ENCODE data around the gene HGF. TPM values are rescaled to one million over a fixed set of nuclear protein-coding genes. Genes with fewer than 3 reads are reported as not detected.

HGF gene
- total and polyA plus RNA-seq, 2 donors (not counting 1 experiment from before 2014, with no cell fraction given): 0.25 TPM; not detected in 1

DNA sequence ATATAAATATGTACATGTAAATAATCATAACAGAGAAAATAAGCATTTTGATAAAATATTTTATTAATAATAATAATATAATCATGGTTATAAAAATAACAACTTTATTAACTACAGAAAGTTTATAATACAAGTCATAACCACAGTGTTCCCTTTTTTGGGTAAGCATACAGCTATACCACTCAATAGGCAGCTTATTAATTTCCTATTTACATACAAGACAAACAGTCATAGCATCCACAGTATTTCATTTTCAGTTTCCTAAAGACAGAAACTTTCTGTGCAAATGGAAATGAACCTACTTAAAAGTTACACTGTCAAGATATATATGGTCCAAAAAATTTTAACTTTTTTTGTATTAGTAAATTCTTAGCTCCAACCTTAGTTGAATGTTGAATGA, 70.9 kb downstream of the HGF start:
- H3K9me3 ChIP-seq (ENCODE audit: control extremely low read depth in 1 of 3, control insufficient read depth in 2 of 3, insufficient read depth in 1 of 3, low read length in 2 of 3): no peaks in the 10 kb centered on the region
- no peaks in the 10 kb centered on the region for H3K27me3 ChIP-seq (replicated peaks in 1 of 4; ENCODE audit: control extremely low read depth in 1 of 4, control insufficient read depth in 3 of 4, insufficient read depth in 4 of 4, low read length in 3 of 4)
- Mint-ChIP-seq H3K27ac (no peak overlapping the region), H3K4me1 (no peaks in the 10 kb centered on the region), H3K27me3 (no peaks in the 10 kb centered on the region), H3K4me3 (no peak overlapping the region), H3K9me3 (ENCODE audit: insufficient read depth) (peaks cover 2% of the 10 kb centered on the region)
- no peak overlapping the region for H3K4me3 ChIP-seq (ENCODE audit: control extremely low read depth in 1 of 5, extremely low read depth in 1 of 5, insufficient read depth in 1 of 5, low read depth in 2 of 5, low read length in 4 of 5)
- no peaks in the 10 kb centered on the region for H3K79me2 ChIP-seq (ENCODE audit: control insufficient read depth, insufficient read depth, low read length)
- ATAC-seq (ENCODE audit: low read depth) (no peak), DNase-seq (no peak)
- H3K27ac ChIP-seq (ENCODE audit: low read length in 2 of 2): no peak overlapping the region
- no peak overlapping the region for H3K4me2 ChIP-seq (replicated peaks; ENCODE audit: low read depth, low read length, poor library complexity, severe bottlenecking)
- no peaks in the 10 kb centered on the region for H3K4me1 ChIP-seq (ENCODE audit: control insufficient read depth in 2 of 2, insufficient read depth in 2 of 2, low read length in 2 of 2)
- H4K20me1 ChIP-seq (ENCODE audit: control insufficient read depth, insufficient read depth, low read length, poor library complexity, severe bottlenecking): no peaks in the 10 kb centered on the region
- H3K9ac ChIP-seq (ENCODE audit: low read length): no peak overlapping the region
- TF ChIP-seq, protein P1, sequence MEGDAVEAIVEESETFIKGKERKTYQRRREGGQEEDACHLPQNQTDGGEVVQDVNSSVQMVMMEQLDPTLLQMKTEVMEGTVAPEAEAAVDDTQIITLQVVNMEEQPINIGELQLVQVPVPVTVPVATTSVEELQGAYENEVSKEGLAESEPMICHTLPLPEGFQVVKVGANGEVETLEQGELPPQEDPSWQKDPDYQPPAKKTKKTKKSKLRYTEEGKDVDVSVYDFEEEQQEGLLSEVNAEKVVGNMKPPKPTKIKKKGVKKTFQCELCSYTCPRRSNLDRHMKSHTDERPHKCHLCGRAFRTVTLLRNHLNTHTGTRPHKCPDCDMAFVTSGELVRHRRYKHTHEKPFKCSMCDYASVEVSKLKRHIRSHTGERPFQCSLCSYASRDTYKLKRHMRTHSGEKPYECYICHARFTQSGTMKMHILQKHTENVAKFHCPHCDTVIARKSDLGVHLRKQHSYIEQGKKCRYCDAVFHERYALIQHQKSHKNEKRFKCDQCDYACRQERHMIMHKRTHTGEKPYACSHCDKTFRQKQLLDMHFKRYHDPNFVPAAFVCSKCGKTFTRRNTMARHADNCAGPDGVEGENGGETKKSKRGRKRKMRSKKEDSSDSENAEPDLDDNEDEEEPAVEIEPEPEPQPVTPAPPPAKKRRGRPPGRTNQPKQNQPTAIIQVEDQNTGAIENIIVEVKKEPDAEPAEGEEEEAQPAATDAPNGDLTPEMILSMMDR (IDR thresholded peaks at IDR 0.05): no peak
- no peak for TF ChIP-seq EZH2 (IDR thresholded peaks at IDR 0.05; ENCODE audit: borderline replicate concordance, insufficient read depth, low read depth, low read length, poor library complexity, severe bottlenecking)
- CTCF ChIA-PET: no interaction called here
- POLR2A ChIA-PET: interaction anchor here (0.6 kb wide), 1 partner anchor 61 kb away, joined by 3 read pairs; no protein-coding TSS in a partner anchor
- no peak overlapping the region for H2AFZ ChIP-seq (ENCODE audit: insufficient read depth, low read depth, low read length, poor library complexity, severe bottlenecking)
- intact Hi-C loops (cut with micrococcal nuclease): no loop called here
- no peaks in the 10 kb centered on the region for H3K36me3 ChIP-seq (replicated peaks in 1 of 2; ENCODE audit: control extremely low read depth in 1 of 2, control insufficient read depth in 1 of 2, extremely low read depth in 1 of 2, insufficient read depth in 2 of 2, low read length in 1 of 2)

DNA sequence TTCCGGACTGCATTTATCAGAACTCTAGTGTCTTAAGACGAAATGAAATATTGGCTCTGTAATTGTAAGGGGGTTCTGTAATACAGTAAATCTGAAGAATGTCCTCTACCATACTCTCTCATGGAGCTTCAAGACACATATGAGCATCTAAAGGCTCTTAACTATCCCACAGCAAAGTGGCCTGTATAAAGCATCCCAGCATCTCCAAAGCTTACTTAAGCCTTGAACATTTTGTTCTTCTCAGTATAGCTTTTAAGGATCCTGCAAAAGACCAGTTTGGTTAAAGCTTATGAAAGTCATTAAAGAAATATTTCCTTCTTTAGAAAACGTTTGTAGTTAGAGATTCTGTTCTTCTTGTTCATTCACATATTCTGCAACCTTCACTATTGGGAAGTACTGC, 75.1 kb downstream of the HGF start:
- no peaks in the 10 kb centered on the region for H3K4me1 ChIP-seq (ENCODE audit: control insufficient read depth in 2 of 2, insufficient read depth in 2 of 2, low read length in 2 of 2)
- no peak overlapping the region for H2AFZ ChIP-seq (ENCODE audit: insufficient read depth, low read depth, low read length, poor library complexity, severe bottlenecking)
- no peak for ATAC-seq (ENCODE audit: low read depth)
- no peaks in the 10 kb centered on the region for H3K4me1 Mint-ChIP-seq
- ChIA-PET POLR2A (no interaction called here), CTCF (no interaction called here)
- H4K20me1 ChIP-seq (ENCODE audit: control insufficient read depth, insufficient read depth, low read length, poor library complexity, severe bottlenecking): no peaks in the 10 kb centered on the region
- DNase-seq: no peak
- H3K79me2 ChIP-seq (ENCODE audit: control insufficient read depth, insufficient read depth, low read length): no peaks in the 10 kb centered on the region
- H3K9ac ChIP-seq (ENCODE audit: low read length): no peak overlapping the region
- peaks cover 2% of the 10 kb centered on the region for H3K9me3 Mint-ChIP-seq (ENCODE audit: insufficient read depth)
- no CpG with 5 or more reads among the region's 3 CpGs for WGBS (ENCODE audit: insufficient coverage)
- H3K4me3 Mint-ChIP-seq: no peak overlapping the region
- H3K27ac ChIP-seq (ENCODE audit: low read length in 2 of 2): no peak overlapping the region
- H3K4me3 ChIP-seq (ENCODE audit: control extremely low read depth in 1 of 5, extremely low read depth in 1 of 5, insufficient read depth in 1 of 5, low read depth in 2 of 5, low read length in 4 of 5): no peak overlapping the region
- no peaks in the 10 kb centered on the region for H3K9me3 ChIP-seq (ENCODE audit: control extremely low read depth in 1 of 3, control insufficient read depth in 2 of 3, insufficient read depth in 1 of 3, low read length in 2 of 3)
- H3K4me2 ChIP-seq (replicated peaks; ENCODE audit: low read depth, low read length, poor library complexity, severe bottlenecking): no peak overlapping the region
- no peaks in the 10 kb centered on the region for H3K27me3 ChIP-seq (replicated peaks in 1 of 4; ENCODE audit: control extremely low read depth in 1 of 4, control insufficient read depth in 3 of 4, insufficient read depth in 4 of 4, low read length in 3 of 4)
- intact Hi-C loops (cut with micrococcal nuclease): no loop called here
- H3K27me3 Mint-ChIP-seq: no peaks in the 10 kb centered on the region
- no peak for TF ChIP-seq EZH2 (IDR thresholded peaks at IDR 0.05; ENCODE audit: borderline replicate concordance, insufficient read depth, low read depth, low read length, poor library complexity, severe bottlenecking)
- TF ChIP-seq, protein P1 (IDR thresholded peaks at IDR 0.05): no peak
- H3K27ac Mint-ChIP-seq: no peak overlapping the region
- no peaks in the 10 kb centered on the region for H3K36me3 ChIP-seq (replicated peaks in 1 of 2; ENCODE audit: control extremely low read depth in 1 of 2, control insufficient read depth in 1 of 2, extremely low read depth in 1 of 2, insufficient read depth in 2 of 2, low read length in 1 of 2)

Measured in B cell (primary cell).